Endothelial cell of umbilical vein (primary cell): ENCODE data around the gene CBX2. TPM values are rescaled to one million over a fixed set of nuclear protein-coding genes. Genes with fewer than 3 reads are reported as not detected.

Source experiments
- BruUV-seq: library from RNA; stranded (reverse); fragments of 400-500 nt; replicated peaks from 2 replicates; lab custom pipeline; 2021; lab: Mats Ljungman, UMichigan
- CTCF ChIA-PET: fragments of 300-600, 350-600 bp; sonication (Branson Sonifier 250); formaldehyde crosslinking; loops from one replicate; lab custom pipeline; 2021; ENCODE audit warnings: antibody characterized with exemption, inconsistent platforms; lab: Charles Lee
- POLR2A ChIA-PET: fragments of 300-600, 350-600 bp; sonication (Branson Sonifier 250); formaldehyde crosslinking; loops from one replicate; lab custom pipeline; 2021; ENCODE audit warnings: antibody characterized with exemption, inconsistent platforms; lab: Charles Lee
- DNase-seq: peaks from one replicate; pipeline ENCODE4 v3.0.0-alpha.2; 2011; ENCODE audit warnings: low read depth, low spot score
- FAIRE-seq: peaks from 2 replicates; lab custom pipeline; 2011; peaks lifted over from hg19 to GRCh38; lab: Jason Lieb, UNC
- H2AFZ ChIP-seq: 2 replicates; pipeline ENCODE4 v1.6.0; 2012; ENCODE audit warnings: low read depth, low read length, control low read depth, inconsistent platforms
- H3K27ac ChIP-seq: 2 replicates; pipeline ENCODE4 v1.5.1; 2011; ENCODE audit warnings: low read depth, mild to moderate bottlenecking, control low read depth, low read length, moderate library complexity; ENCODE audit not compliant: insufficient read depth
- H3K27me3 ChIP-seq, 2 experiments: 2 replicates each; pipeline versions ENCODE4 v1.6.0 to v1.6.1; 2011; ENCODE audit warnings: low read length in 2 of 2, mixed read lengths in 1 of 2; ENCODE audit not compliant: control insufficient read depth in 2 of 2, insufficient read depth in 2 of 2
- H3K36me3 ChIP-seq, 2 experiments: 2 replicates in 1 of 2; 3 replicates in 1 of 2; pipeline ENCODE4 v1.5.1; 2011; ENCODE audit warnings: low read length in 2 of 2, mild to moderate bottlenecking in 1 of 2, moderate library complexity in 1 of 2; ENCODE audit not compliant: control insufficient read depth in 2 of 2, insufficient read depth in 2 of 2; ENCODE audit errors: extremely low read depth in 1 of 2
- H3K4me1 ChIP-seq: 3 replicates; pipeline ENCODE4 v1.5.1; 2011; ENCODE audit warnings: mild to moderate bottlenecking, low read length; ENCODE audit not compliant: control insufficient read depth, insufficient read depth; ENCODE audit errors: extremely low read depth
- H3K4me2 ChIP-seq: 2 replicates; pipeline ENCODE4 v1.6.1; 2011; ENCODE audit warnings: low read length, control low read depth, mixed read lengths; ENCODE audit not compliant: insufficient read depth
- H3K4me3 ChIP-seq, 3 experiments: fragments of 200-600 bp in 1 of 3; sonication (generic), shearing (Covaris generic) in 1 of 3; replicated peaks in 1 of 3; 2 replicates each; pipeline ENCODE4 v1.5.1; 2011 to 2016; ENCODE audit warnings: control low read depth in 3 of 3, low read length in 3 of 3, mild to moderate bottlenecking in 2 of 3, inconsistent platforms in 1 of 3, low read depth in 1 of 3, moderate library complexity in 1 of 3; ENCODE audit not compliant: insufficient read depth in 1 of 3
- H3K79me2 ChIP-seq: 2 replicates; pipeline ENCODE4 v1.6.0; 2012; ENCODE audit warnings: low read length, inconsistent platforms; ENCODE audit not compliant: control insufficient read depth, insufficient read depth
- H3K9ac ChIP-seq: replicated peaks from 2 replicates; pipeline ENCODE3; 2011; ENCODE audit warnings: low read length, control low read depth; ENCODE audit not compliant: insufficient read depth; ENCODE audit errors: extremely low read depth
- H3K9me1 ChIP-seq: replicated peaks from 3 replicates; pipeline ENCODE4 v1.6.0; 2011; ENCODE audit warnings: mild to moderate bottlenecking, low read length; ENCODE audit not compliant: control insufficient read depth, insufficient read depth; ENCODE audit errors: extremely low read depth
- H3K9me3 ChIP-seq: replicated peaks from 2 replicates; pipeline ENCODE4 v1.5.1; 2012; ENCODE audit warnings: low read length, inconsistent platforms; ENCODE audit not compliant: control insufficient read depth, insufficient read depth
- H4K20me1 ChIP-seq: replicated peaks from 2 replicates; pipeline ENCODE3; 2011; ENCODE audit warnings: mild to moderate bottlenecking, low read length; ENCODE audit not compliant: control insufficient read depth, insufficient read depth; ENCODE audit errors: extremely low read depth
- EZH2 ChIP-seq: IDR thresholded peaks from 2 replicates; pipeline ENCODE4 v1.6.1; 2012; ENCODE audit warnings: borderline replicate concordance, low read depth, mild to moderate bottlenecking, moderate library complexity, low read length, inconsistent platforms; ENCODE audit not compliant: severe bottlenecking
- FOS ChIP-seq: IDR thresholded peaks from 2 replicates; pipeline ENCODE4 v1.6.1; 2011; ENCODE audit warnings: mild to moderate bottlenecking, low read length, moderate library complexity, borderline replicate concordance; ENCODE audit not compliant: insufficient read depth
- GATA2 ChIP-seq: IDR thresholded peaks from 2 replicates; pipeline ENCODE4 v1.7.0; 2011; ENCODE audit warnings: low read depth, mild to moderate bottlenecking, moderate library complexity, mixed read lengths, low read length; ENCODE audit not compliant: insufficient read length, insufficient read depth
- JUN ChIP-seq: IDR thresholded peaks from 2 replicates; pipeline ENCODE4 v1.6.1; 2011; ENCODE audit warnings: borderline replicate concordance, low read depth; ENCODE audit not compliant: insufficient read length, insufficient read depth
- MAX ChIP-seq: IDR thresholded peaks from 2 replicates; pipeline ENCODE4 v1.6.1; 2011; ENCODE audit not compliant: insufficient read depth, insufficient read length
- MYC ChIP-seq: IDR thresholded peaks from one replicate; pipeline ENCODE4 v1.6.1; 2011; ENCODE audit warnings: mild to moderate bottlenecking, low read depth, low read length
- POLR2A ChIP-seq: IDR thresholded peaks from 2 replicates; pipeline ENCODE4 v1.6.1; 2012; ENCODE audit warnings: low read depth, mild to moderate bottlenecking, control low read depth, low read length
- POLR2AphosphoS5 ChIP-seq: IDR thresholded peaks from 2 replicates; pipeline ENCODE4 v1.6.1; 2012; ENCODE audit warnings: low read depth, mild to moderate bottlenecking, control low read depth, low read length, moderate library complexity; ENCODE audit not compliant: insufficient read depth
- dilution Hi-C: fragments of 300-500 bp; cut with MboI; formaldehyde crosslinking; loops from one replicate; pipeline ENCODE4 v1.15.0; 2019; ENCODE audit warnings: low sequenced_read_pairs; ENCODE audit not compliant: extremely low pct_ligation_motif_present
- intact Hi-C: fragments of 100-400 bp; cut with micrococcal nuclease; formaldehyde crosslinking; loops from one replicate; pipeline ENCODE4 v1.10.0; 2022
- polyA plus RNA-seq, 4 experiments: library from polyadenylated mRNA; depleted of rRNA in 3 of 4; stranded (reverse) in 3 of 4; unstranded in 1 of 4; fragments of >200 nt; gene quantifications; 2 replicates each; pipeline versions ENCODE4 v1.2.1 to v1.2.3, GENCODE V29; 2011 to 2012; ENCODE audit warnings: missing spikeins in 1 of 4
- total RNA-seq: library from RNA; stranded (reverse); gene quantifications from 2 replicates; pipeline ENCODE4 v1.2.3, GENCODE V29; 2021
- TF ChIP-seq, protein P1 (sequence below), 2 donors: IDR thresholded peaks; 1 replicate in 1 of 2; 2 replicates in 1 of 2; pipeline ENCODE4 v1.5.1; 2011; ENCODE audit warnings: low read length in 2 of 2, mild to moderate bottlenecking in 2 of 2, moderate library complexity in 2 of 2, control low read depth in 1 of 2, inconsistent platforms in 1 of 2, low read depth in 1 of 2; ENCODE audit not compliant: insufficient read depth in 1 of 2; ENCODE audit errors: extremely low read depth in 1 of 2

CBX2 gene
- total and polyA plus RNA-seq, 2 donors (not counting 3 experiments of a cell fraction or from before 2014, with no cell fraction given) = 10.5 to 20.0 TPM

DNA sequence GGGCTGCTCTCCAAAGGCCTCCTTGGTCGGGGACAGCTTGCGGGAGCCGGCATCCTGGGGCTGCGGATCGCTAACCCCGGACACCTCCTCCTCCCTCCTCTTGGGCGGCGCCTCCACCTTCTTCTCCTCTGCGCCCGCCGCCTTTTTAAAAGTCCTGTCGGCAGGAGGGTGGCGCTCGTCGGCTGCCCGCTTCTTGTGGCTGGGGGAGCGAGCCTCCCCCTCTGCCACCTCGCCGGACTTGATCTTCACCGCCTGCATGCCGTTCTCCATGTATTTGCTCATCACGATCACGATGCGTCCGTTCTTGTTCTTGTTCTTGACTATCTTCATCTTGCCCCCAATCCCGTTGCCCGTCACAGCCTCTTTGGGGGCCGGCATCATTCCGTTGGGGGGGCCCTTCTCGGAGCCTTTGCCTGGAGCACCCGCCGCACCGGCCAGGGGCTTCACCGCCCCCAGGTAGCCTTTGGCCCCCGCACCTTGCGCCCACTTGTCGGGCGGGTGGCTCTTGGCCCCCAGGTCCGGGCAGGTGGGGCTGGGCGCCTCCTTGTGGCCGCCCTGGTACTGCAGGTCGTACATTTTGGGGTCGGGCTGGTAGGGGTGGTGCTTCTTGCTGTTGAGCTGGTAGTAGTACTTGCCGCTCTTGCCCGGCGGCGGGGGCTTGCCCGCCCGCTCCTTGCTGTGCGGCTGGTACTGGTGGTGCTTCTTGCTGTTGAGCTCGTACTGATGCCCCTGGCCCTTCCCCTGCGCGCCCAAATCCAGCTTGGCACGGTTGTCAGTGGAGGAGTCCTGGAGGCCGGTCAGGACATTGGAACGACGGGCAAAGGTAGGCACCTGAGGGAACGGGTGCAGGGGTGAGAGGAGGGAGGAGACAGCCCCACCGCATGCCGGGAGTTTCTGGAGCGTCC lies 56.9 kb downstream of the CBX2 start:
- Histone ChIP-seq H3K9me1 (no peaks in the 10 kb centered on the region), H3K27me3 (peaks cover under 1 to 2% of the 10 kb centered on the region in 2 experiments), H3K4me2 (no peak overlapping the region), H4K20me1 (no peaks in the 10 kb centered on the region), H3K4me3 (no peak overlapping the region), H3K27ac (no peak overlapping the region), H3K9me3 (no peaks in the 10 kb centered on the region), H3K36me3 (peaks cover 0 to 3% of the 10 kb centered on the region in 2 experiments), H3K4me1 (peaks cover 7% of the 10 kb centered on the region), H2AFZ (no peak overlapping the region), H3K79me2 (no peaks in the 10 kb centered on the region), H3K9ac (no peak overlapping the region)
- FAIRE-seq (no peak), DNase-seq (no peak)
- ChIA-PET POLR2A (no interaction called here), CTCF (interaction anchor here (0.6 to 2.3 kb wide), 29 partner anchors 10 to 165 kb away, joined by 3 to 14 read pairs (median 4); partner anchors contain the start of gene CBX8)
- TF ChIP-seq, protein P1, sequence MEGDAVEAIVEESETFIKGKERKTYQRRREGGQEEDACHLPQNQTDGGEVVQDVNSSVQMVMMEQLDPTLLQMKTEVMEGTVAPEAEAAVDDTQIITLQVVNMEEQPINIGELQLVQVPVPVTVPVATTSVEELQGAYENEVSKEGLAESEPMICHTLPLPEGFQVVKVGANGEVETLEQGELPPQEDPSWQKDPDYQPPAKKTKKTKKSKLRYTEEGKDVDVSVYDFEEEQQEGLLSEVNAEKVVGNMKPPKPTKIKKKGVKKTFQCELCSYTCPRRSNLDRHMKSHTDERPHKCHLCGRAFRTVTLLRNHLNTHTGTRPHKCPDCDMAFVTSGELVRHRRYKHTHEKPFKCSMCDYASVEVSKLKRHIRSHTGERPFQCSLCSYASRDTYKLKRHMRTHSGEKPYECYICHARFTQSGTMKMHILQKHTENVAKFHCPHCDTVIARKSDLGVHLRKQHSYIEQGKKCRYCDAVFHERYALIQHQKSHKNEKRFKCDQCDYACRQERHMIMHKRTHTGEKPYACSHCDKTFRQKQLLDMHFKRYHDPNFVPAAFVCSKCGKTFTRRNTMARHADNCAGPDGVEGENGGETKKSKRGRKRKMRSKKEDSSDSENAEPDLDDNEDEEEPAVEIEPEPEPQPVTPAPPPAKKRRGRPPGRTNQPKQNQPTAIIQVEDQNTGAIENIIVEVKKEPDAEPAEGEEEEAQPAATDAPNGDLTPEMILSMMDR (IDR thresholded peaks at IDR 0.05; ENCODE audit: extremely low read depth in 1 of 2, insufficient read depth in 1 of 2, low read depth in 1 of 2, low read length in 2 of 2) = peak; percentile 72 to 82
- no peak for TF ChIP-seq MYC
- no TSS peak for BruUV-seq
- intact Hi-C loops (loop anchor here (1.0 kb wide), 2 partner anchors 45 to 93 kb away; no protein-coding TSS in a partner anchor), dilution Hi-C loops (no loop called here)

- Histone ChIP-seq H3K9me3 (no peaks in the 10 kb centered on the region), H3K4me2 (no peak overlapping the region), H3K27ac (no peak overlapping the region), H3K9me1 (no peaks in the 10 kb centered on the region), H3K27me3 (peaks cover 4 to 8% of the 10 kb centered on the region in 2 experiments), H3K4me3 (no peak overlapping the region), H3K79me2 (no peaks in the 10 kb centered on the region), H3K9ac (no peak overlapping the region), H4K20me1 (no peaks in the 10 kb centered on the region), H2AFZ (no peak overlapping the region), H3K36me3 (peaks cover 0 to 3% of the 10 kb centered on the region in 2 experiments), H3K4me1 (peaks cover 7% of the 10 kb centered on the region)
- BruUV-seq = no TSS peak
- POLR2A ChIA-PET = no interaction called here
- intact Hi-C loops (loop anchor here (1.0 kb wide), 2 partner anchors 45 to 93 kb away; no protein-coding TSS in a partner anchor), dilution Hi-C loops (no loop called here)
- DNase-seq (no peak), FAIRE-seq (no peak)
- CTCF ChIA-PET = interaction anchor here (0.6 to 2.3 kb wide), 28 partner anchors 9 to 165 kb away, joined by 3 to 14 read pairs (median 4); partner anchors contain the start of gene CBX8
- TF ChIP-seq FOS (no peak), POLR2AphosphoS5 (no peak), GATA2 (no peak), MYC (no peak), POLR2A (no peak), MAX (no peak), EZH2 (no peak), JUN (no peak)
- TF ChIP-seq, protein P1 (IDR thresholded peaks at IDR 0.05; ENCODE audit: extremely low read depth in 1 of 2, insufficient read depth in 1 of 2, low read depth in 1 of 2, low read length in 2 of 2) = no peak
Measured at GRCh38 chr17:79835470-79835899, 57.5 kb downstream of the CBX2 start.
